ENCODE results near the gene NECTIN2.
A peak's percentile ranks its signal among the peaks of the same experiment; 100 is the strongest.
"Not testable (repeated sequence)": the region's sequence is repeated elsewhere in the genome, so short reads cannot be mapped to it uniquely, and the experiment has no call there.

NECTIN2 gene

DNA sequence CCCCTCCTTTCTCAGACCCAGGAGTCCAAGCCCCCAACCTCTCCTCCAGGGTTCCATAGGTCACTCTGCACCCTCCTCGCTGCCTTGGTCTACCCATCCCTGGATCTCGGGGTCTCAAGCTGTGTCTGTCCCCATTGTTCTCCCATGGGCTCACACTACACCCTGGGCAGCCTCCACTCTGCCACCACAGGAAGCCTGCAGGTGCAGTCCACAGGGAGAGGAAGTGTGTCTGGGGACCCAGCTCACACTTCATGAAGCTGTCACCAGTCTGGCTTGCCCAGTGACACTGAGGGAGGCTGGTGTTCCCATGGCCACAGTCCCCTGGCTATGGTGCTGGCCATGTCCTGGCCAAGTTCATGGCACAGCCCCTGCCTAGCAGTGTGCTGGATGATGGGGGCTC lies 5.3 kb downstream of the NECTIN2 start:
- no peak for DNase-seq (ENCODE audit: low read depth)

DNA sequence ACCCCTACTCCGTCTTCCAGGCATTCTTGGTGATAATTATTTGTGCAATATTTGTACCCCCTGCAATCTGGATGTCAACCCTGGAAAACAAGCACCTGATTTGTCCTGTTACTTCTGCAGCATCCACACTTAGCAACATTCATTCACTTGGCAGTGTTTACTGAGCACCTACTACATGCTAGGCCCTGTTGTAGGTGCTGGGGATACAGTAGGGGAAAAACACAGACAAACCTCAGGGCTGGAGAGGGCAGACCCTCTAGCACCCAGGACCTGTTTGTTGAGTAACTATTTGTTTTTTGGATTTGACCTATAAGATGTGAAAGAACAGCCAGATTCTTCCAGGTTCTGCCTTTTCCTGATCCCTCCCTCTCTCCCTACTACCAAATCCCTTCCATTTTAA lies 9.5 kb downstream of the NECTIN2 start:
- no peak for DNase-seq (ENCODE audit: low read depth)

DNA sequence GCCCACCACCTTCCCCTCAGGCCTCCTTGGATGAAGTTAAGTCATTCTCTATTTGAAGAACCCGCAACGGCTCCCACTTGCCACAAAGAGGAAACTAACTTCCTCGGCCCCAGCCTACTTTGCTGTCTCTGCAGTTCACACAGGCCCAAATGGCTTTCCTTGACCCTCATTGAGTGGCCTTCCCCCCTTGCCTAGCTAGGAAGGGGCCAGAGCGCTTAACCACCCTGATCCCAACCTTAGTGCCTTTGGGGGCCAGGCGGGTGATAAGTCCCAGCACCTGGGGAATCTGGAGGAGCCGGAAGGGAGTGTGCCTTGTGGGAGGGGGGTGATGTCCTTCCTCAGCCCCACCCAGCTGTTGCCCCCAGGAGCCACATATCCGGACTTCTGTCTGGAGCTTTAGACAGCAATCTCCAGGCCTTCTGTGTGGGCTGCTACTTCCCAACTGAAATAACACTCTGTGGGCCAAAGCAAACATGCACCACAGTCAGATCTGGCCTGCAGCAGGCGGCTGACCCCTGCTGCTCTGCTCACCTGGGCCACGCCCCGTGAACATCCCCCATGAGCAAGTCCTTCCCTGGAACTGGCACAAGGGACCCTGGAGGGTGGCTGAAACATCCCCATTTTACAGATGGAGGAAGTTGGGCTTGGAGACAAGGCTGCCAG lies 10.5 kb downstream of the NECTIN2 start:
- no peak for DNase-seq (ENCODE audit: low read depth)

DNA sequence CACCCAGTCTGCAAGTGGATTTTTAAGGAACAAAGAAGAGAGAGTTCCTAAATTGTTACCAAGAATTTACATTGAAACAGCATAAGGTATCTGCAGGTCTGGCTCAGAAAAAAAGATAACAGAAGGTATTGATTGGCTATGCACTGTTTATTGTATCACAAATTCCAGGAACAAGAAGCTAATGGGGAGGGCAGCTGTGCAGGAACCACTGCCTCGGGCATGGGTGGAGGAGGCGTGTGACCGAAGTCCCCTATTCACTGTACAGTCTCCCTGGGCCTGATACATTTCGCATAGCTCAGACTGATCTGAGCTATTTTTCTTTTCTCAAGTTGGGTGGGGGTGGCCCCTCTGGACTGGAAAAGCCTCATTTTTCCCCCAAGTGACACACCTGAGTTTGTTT lies 11.7 kb downstream of the NECTIN2 start:
- DNase-seq (ENCODE audit: low read depth), result no peak

DNA sequence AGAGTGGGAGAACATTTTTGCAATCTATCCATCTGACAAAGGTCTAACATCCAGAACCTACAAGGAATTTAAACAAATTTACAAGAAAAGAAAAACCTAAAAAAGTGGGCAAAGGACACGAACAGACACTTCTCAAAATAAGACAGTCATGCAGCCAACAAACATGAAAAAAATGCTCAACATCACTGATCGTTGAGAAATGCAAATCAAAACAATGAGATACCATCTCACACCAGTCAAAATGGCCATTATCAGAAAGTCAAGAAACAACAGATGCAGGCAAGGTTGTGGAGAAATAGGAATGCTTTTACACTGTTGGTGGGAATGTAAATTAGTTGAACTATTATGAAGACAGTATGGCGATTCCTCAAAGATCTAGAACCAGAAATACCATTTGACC lies 15.5 kb downstream of the NECTIN2 start:
- DNase-seq (ENCODE audit: low read depth), result not testable (repeated sequence)

DNA sequence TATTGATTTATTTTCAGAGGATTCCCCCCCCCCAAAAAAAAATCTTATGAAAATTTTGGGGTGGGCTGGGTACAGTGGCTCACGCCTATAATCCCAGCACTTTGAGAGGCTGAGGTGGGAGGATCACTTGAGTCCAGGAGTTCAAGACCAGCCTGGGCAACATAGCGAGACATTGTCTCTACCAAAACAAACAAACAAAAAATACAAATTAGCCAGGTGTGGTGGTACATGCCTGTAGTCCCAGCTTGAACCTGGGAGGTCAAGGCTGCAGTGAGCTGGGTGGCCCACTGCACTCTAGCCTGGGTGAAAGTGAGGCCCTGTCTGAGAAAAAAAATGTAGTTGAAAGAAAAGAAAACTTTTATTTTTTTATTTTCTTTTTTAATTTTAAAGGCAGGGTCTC lies 17.9 kb downstream of the NECTIN2 start:
- no peak for DNase-seq (ENCODE audit: low read depth)

DNA sequence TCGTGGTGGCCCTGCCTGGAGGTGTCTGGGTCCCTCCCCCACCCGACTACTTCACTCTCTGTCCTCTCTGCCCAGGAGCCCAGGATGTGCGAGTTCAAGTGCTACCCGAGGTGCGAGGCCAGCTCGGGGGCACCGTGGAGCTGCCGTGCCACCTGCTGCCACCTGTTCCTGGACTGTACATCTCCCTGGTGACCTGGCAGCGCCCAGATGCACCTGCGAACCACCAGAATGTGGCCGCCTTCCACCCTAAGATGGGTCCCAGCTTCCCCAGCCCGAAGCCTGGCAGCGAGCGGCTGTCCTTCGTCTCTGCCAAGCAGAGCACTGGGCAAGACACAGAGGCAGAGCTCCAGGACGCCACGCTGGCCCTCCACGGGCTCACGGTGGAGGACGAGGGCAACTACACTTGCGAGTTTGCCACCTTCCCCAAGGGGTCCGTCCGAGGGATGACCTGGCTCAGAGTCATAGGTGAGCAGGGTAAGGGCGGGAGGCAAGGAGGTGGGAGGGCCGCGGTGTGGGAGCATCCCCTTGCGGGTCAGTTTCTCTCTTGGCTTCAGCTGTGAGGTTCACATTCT lies 19.2 kb downstream of the NECTIN2 start:
- no peak for DNase-seq (ENCODE audit: low read depth)

DNA sequence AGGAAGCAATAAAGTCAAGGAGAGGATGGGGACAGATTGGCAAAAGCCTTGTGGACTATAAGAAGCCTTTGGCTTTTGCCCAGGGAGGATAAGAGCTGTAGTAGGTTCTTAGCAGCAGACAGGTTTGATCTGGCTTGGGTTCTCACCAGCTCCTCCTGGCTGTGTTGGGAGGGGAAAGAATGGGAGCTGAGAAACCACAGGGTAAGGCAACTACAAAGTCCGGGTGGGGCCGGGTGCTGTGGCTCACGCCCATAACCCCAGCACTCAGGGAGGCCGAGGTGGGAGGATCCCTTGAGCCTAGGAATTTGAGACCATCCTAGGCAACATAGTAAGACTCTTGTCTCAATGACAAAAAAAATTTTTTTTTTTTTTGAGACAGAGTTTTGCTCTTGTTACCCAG lies 20.6 kb downstream of the NECTIN2 start:
- DNase-seq (ENCODE audit: low read depth), result no peak

DNA sequence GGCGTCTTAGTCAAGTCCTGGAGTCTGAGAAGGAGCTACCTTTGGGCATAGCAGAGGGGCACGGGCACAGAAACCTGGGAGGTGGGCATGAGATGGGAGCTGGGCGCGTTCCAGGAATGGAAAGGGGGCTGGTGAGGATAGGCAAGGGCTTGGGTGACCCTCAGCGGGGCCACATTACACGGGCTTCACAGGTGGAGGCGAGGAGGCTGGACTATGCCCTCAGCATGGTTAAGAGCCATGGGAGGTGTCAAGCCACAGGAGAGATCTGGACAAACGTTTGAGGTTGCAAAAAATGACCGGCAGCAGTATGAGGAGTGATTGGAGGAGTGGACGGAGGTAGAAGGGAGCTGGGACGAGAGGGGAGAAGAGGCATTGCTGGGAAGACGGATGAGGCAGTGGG lies 21.5 kb downstream of the NECTIN2 start:
- no peak for DNase-seq (ENCODE audit: low read depth)

DNA sequence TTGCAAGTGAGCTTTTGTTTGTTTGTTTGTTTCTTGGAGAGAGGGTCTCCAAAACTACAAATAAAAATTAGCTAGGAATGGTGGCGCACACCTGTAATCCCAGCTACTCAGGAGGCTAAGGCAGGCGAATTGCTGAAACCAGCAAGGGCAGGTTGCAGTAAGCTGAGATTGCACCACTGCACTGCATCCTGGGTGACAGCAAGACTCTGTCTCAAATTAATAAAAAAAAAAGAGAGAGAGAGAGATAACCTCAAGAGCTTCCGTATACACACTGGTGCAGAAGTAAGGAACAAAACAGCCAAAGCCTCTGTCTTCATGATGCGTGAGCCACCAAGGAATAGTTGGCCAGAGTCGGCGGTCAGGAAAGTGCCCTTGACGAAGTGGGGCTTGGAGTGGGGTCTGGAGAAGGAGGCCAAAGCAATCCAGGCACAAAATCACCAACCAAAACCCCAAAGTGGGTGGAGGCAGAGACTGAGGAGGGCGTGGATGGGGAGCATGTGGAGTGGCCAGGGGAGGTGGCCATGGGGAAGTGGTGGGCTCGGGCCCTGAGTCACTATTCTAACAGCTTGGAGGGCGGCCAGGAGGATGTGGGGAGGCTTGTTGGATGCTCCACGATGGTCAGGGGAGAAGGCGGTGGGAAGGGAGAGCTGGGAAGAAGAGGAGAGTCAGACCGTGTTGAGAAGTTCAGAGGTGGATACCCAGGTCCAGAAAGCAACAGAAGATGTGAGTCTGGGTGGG lies 23.8 kb downstream of the NECTIN2 start:
- peak; percentile 93 for DNase-seq (ENCODE audit: low read depth)

DNA sequence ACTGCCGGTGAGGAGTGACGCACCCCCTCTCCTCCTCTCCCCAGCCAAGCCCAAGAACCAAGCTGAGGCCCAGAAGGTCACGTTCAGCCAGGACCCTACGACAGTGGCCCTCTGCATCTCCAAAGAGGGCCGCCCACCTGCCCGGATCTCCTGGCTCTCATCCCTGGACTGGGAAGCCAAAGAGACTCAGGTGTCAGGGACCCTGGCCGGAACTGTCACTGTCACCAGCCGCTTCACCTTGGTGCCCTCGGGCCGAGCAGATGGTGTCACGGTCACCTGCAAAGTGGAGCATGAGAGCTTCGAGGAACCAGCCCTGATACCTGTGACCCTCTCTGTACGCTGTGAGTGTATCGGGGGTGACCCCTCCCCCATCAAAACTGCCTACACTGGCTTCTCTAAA lies 25.7 kb downstream of the NECTIN2 start:
- no peak for DNase-seq (ENCODE audit: low read depth)

DNA sequence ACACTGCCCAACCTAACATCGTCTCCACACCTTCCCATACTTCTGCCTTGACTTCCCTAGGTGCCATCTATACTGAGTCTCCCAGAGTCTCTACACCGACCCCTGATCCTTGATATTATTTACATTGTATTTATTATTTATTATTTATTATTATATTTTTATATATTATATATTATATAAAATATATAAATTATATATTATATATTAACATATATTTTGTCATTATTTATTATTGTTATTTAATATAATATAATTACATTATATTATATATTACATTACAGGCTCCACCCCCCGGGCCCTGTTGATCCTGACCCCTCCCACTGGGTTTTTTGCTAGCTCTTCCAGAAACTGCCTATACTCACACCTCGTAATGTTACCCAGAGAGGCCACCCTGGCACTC lies 26.6 kb downstream of the NECTIN2 start:
- DNase-seq (ENCODE audit: low read depth), result no peak

DNA sequence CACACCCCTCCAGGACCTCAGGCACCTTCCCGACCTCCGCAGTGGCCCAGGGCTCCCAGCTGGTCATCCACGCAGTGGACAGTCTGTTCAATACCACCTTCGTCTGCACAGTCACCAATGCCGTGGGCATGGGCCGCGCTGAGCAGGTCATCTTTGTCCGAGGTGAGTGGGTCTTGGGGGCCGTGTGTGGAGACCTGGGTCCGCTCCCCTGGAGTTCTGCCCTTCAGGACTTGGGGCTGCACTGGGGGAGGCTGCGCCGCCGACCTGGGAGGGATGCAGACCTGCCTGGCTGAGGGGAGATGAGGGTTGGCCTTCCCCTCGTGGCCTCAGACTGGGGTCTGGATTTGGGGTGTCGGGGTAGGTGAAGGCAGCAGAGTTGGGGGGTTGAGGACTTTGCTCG lies 28.2 kb downstream of the NECTIN2 start:
- DNase-seq (ENCODE audit: low read depth), result no peak

DNA sequence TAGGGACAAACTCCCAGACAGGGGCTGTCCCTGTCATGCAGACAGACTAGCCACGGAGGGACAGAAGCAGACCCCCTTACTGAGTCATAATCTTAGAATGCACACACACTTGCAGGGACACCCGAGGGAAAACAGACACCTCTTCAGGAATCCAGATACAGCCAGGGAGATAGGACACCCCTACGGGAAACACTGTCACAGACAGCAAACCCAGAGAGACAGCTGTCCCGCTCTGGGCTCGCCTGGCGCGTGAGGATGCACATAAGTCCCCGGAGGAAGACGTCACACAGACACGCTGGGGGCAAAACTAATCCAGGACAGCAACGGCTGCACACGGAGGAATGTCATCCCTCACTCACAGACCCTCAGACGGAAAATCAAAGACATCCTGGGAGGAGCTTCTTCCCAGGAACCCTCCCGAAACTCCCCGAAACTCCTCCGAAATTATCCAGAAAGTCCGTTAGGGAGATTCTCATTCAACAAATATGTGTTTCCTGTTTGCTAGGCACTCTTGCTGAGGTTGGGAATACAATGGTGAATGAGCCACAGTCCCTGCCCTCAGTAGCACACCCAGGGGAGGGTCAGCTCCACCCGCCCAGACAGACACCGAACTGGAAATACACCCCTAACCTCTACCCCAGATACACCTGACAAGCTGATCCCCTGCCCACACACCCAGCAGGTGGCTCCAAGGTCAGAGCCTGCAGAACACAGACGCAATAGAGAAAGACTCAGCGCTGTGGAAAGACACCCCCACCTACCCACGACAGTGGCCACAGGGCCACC lies 29.8 kb downstream of the NECTIN2 start:
- DNase-seq (ENCODE audit: low read depth), result peak; percentile 82

DNA sequence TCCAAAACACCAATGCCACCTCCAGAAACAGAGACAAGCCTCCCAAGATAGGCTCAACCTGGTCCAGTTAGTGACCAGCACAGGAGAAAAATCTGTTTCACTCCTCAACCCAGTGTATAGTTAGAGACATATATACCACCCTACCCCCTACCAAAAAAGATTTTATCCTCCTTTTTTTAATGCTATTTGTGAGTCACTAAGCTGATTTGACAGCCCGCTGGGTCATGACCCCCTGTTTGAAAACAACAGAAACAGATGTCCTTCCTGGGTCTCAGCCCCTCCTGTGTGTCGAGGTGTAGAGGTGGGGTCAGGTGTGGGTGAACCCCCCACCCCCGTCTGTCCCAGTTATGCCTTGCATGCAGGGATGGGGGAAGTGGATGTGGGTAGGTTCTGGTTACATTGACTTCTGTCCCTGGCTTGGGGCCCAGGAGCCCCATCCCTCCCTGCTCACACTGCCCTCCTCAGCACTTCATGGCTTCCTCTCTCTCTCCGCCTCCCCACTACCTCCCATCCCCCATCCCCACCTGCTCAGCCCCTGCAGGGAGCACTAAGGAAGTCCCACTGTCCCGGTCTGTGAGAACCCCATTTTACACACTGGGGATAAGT lies 30.9 kb downstream of the NECTIN2 start:
- DNase-seq (ENCODE audit: low read depth), result no peak

DNA sequence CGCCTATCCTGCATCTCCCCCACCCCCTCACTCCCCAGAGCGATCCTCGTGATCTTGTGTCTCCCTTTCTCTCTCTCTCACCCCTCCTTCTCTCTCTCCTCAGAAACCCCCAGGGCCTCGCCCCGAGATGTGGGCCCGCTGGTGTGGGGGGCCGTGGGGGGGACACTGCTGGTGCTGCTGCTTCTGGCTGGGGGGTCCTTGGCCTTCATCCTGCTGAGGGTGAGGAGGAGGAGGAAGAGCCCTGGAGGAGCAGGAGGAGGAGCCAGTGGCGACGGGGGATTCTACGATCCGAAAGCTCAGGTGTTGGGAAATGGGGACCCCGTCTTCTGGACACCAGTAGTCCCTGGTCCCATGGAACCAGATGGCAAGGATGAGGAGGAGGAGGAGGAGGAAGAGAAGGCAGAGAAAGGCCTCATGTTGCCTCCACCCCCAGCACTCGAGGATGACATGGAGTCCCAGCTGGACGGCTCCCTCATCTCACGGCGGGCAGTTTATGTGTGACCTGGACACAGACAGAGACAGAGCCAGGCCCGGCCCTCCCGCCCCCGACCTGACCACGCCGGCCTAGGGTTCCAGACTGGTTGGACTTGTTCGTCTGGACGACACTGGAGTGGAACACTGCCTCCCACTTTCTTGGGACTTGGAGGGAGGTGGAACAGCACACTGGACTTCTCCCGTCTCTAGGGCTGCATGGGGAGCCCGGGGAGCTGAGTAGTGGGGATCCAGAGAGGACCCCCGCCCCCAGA lies 32.2 kb downstream of the NECTIN2 start:
- DNase-seq (ENCODE audit: low read depth), result no peak

DNA sequence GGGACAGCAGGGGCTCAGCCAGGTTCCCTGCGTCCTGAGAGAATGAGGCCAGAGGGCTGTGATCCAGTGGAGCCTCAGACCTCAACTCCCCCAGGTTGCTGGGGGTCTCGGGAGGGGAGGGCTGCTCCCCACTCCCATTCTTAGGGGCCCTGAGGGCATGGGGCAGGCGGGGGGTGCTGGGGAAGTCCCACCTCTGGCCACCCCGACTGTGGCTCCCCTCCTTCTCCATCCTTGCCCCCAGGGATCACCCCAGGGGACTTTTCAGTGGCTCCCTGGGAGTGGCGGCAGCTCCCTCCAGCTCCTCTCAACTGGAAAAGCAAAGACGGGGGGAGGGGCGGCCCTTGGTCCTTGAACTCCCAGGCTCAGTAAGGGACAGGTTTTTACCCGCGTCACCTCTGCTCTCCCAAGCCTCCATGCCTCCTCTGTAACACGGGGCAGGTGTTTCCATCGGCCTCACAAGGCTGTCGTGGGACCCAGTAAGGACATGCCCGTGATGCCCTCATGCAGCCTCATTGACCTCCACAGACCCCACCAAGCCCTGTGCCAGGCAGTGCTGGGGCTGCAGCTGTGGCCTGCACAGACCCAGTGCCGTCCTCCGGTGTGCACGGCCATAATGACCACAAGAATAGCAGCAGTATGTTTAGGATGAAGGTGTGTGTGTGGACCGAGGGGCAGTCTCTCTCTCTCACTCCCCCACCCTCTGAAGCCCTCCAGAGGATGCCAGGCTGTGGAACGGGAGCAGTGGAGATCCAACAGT lies 33.4 kb downstream of the NECTIN2 start:
- DNase-seq (ENCODE audit: low read depth), result no peak

DNA sequence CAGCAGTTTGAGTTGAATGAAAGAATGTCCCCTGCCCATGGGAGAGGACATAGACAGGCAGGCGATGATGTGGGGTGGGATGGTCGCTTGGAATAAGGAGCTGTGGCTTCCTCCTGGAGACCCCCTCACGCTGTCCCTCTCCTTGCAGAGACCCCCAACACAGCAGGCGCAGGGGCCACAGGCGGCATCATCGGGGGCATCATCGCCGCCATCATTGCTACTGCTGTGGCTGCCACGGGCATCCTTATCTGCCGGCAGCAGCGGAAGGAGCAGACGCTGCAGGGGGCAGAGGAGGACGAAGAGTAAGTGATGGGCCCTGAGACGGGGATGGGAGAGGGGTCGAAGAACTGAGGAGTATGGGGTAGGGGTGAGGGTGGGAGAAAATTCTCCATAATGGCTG lies 36.0 kb downstream of the NECTIN2 start:
- no peak for DNase-seq (ENCODE audit: low read depth)

DNA sequence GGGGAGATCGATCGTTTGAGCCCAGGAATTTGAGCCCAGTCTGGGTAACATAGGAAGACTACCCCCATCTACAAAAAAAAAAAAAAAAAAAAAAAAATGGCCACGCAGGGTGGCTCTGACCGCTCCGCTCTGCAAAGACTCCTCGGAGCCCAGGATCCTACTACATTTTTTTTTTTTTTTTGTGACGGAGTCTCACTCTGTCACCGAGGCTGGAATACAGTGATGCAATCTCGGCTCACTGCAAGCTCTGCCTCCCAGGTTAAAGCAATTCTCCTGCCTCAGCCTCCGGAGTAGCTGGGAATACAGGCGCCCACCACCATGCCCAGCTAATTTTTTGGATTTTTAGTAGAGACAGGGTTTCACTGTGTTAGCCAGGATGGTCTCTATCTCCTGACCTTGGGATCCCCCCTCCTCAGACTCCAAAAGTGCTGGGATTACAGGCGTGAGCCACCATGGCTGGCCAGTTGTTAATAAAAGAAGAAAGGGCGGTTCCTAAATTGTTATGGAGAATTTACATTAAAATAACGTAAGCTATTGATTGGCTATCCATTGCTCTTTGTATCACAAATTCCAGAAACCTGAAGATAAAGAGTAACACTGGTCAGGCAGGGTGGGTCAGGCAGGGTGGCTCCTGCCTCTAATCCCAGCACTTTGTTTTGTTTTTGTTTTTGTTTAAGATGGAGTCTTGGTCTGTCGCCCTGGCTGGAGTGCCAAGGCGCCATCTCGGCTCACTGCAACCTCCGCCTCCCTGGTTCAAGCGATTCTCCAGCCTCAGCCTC lies 36.7 kb downstream of the NECTIN2 start:
- not testable (repeated sequence) for DNase-seq (ENCODE audit: low read depth)

DNA sequence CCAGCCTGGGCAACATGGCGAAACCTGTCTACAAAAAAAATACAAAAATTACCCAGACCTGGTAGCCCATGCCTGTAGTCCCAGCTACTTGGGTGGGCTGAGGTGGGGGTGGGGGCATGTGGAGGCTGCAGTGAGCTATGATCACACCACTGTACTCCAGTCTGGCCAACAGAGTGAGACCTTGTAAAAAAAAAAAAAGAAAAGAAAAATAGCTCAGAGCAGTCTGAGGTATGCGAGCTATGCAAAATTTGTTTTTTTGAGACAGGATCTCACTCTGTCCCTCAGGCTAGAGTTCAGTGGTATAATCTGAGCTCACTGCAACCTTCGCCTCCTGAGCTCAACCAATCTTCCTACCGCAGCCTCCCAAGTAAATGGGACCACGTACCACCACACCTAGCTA lies 37.8 kb downstream of the NECTIN2 start:
- no peak for DNase-seq (ENCODE audit: low read depth)
